ENCODE measurements around the gene KBTBD7.
A peak's percentile ranks its signal among the peaks of the same experiment; 100 is the strongest.

The KBTBD7 gene

DNA sequence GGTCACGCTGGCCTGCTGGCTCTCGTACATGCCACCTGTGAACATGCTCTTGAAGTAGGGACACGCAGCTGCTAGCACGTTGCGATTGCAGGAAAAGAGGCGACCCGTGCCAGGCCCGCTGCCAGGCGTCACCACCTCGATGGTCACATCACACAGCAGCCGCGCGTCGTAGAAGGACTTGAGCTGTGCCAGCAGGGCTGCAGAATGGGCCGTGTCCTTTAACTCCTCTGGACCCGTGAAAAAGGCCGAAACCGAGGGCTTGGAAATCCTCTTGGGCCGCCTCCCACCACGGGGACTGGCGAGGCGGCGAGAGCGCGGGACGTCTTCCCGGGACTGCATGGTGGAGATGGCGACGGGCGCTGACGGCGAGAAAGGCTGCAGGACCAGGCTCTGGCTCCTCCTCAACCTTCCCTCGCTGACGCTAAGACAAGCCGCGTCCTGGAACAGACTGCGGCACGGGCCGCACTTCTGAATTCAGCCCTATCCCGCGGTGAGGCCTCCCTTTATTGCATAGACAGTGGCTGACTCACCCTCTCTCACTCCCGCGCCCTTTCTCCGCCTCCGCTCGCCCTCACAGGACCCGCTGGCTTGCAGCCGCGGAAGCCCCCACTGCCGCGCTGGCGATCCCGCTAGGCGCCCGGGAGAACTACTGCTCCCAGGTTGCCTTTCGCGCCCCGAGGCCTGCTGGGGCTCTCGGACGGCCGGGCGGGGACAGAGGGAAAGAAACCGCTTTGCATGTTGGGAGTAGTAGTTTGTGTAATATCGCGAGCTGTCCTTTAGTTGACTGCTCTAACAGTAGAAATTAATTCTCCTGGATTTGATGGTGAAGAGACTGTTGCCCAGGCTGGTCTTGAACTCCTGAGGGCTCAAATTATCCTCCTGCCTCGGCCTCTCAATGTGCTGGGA is at the start of gene KBTBD7:
TSS of gene KBTBD7 (minus strand) at position 651 of the 906 bp plus-strand sequence. CDS start at position 339, 312 bp downstream.
- TF ChIP-seq JUND (IDR thresholded peaks at IDR 0.05; ENCODE audit: low read depth) = no peak
- in situ Hi-C loops (cut with HindIII; ENCODE audit: low pct_unique_long_range_greater_than_20kb, low sequenced_read_pairs) = no loop called here
- peak; percentile 50 to 91 for DNase-seq (ENCODE audit: low read depth in 1 of 2, low spot score in 1 of 2)

- no peak for TF ChIP-seq JUND (IDR thresholded peaks at IDR 0.05; ENCODE audit: low read depth)
- in situ Hi-C loops (cut with HindIII; ENCODE audit: low pct_unique_long_range_greater_than_20kb, low sequenced_read_pairs) = no loop called here
Measured at GRCh38 chr13:41241626-41242025, 47.3 kb upstream of the KBTBD7 start.

GRCh38 chr13:41236369-41236768 is 42.0 kb upstream of the KBTBD7 start:
- in situ Hi-C loops (cut with HindIII; ENCODE audit: low pct_unique_long_range_greater_than_20kb, low sequenced_read_pairs) = no loop called here
- TF ChIP-seq JUND (IDR thresholded peaks at IDR 0.05; ENCODE audit: low read depth) = no peak

More at GRCh38 chr13:41241626-41242025, 47.3 kb upstream of the KBTBD7 start:
- no peak for DNase-seq (ENCODE audit: low read depth in 1 of 2, low spot score in 1 of 2)

DNA sequence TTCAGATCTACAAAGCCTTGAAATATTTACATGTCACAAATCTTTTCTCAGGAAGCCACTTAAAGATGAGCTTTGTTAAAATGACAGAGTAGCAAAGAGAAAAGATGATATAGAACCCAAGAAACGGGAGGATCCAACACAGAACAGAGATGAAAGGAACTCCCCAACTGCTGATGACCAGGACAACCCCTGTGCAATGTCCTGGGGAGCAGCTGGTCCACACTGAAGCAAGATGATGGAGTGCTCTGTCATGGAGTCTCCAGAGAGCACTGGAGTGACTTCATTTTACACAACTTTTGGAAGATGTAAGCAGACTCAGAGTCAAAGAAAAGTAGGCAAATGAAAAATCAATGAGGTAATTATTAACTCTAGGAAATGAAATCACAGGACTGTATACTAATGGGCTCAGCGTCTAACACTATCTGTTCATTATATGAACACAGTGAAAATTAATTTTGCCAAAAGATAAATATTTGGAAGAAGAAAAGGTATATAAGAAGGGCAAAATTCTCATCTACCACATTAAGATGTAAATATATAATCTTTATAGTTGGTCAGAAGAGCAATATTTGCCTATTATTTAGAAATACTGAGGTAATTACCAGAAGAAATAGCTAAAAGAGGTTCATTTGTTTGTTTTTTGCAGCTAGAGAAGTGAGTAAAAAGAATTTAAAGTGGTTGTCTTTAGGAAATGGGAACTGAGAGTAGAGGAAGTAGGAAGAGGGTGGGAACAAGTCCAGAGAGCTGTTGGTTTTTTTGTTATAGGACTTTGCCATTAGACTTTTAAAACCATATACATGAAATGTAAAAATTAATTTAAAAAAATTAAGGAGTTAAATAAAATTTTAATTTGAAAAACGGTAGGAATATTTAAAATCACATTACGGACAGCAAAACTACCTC is 38.5 kb upstream of the KBTBD7 start:
- DNase-seq (ENCODE audit: low read depth in 1 of 2, low spot score in 1 of 2) = no peak
- TF ChIP-seq JUND (IDR thresholded peaks at IDR 0.05; ENCODE audit: low read depth) = no peak
- in situ Hi-C loops (cut with HindIII; ENCODE audit: low pct_unique_long_range_greater_than_20kb, low sequenced_read_pairs) = no loop called here

More at GRCh38 chr13:41236369-41236768, 42.0 kb upstream of the KBTBD7 start:
- no peak for DNase-seq (ENCODE audit: low read depth in 1 of 2, low spot score in 1 of 2)

DNA sequence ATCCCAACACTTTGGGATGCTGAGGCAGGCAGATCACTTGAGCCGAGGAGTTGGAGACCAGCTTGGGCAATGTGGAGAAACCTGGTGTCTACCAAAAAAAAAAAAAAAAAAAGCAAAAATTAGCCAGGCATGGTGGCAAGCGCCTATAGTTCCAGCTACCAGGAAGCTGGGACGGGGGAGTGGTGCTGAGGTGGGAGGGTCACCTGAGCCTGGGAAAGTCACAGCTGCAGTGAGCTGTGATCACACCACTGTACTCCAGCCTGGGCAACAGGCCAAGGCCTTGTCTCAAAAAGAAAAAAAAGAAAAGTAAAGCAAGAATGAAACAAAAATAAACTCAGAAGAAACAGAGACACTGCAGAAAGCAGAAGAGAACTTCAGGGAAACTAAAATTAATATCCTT is 37.4 kb upstream of the KBTBD7 start:
- DNase-seq (ENCODE audit: low read depth in 1 of 2, low spot score in 1 of 2) = no peak
- no peak for TF ChIP-seq JUND (IDR thresholded peaks at IDR 0.05; ENCODE audit: low read depth)
- in situ Hi-C loops (cut with HindIII; ENCODE audit: low pct_unique_long_range_greater_than_20kb, low sequenced_read_pairs) = no loop called here

DNA sequence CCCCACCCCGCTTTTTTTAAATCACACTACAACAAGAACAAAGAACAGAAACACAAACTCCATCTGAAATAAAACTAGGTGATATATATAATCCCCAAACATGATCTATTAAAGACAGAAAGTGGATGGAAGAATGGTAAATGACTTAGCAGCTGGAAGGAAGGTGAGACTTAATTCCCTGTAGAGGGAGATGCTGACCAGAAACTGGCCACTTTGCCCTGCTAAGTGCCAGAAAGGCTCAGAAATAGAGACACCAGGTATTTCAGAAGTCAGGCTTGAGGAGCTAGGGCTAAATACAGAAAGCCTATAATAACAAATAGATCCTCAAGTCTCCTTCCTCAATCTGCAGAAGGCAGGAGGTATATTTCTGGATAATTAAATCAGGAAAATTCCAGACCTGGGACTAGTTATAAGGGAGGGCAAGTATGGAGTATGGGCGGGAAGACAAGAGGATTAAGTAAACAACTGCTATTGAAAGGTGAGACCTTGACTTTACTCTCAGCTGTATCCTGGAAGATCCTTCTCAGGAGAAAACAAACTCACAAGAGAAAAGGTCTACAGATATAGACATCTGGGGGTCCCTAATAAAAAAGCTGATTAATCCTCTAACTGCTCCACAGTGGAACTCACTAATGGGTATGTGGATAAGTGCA is 36.8 kb upstream of the KBTBD7 start:
- DNase-seq (ENCODE audit: low read depth in 1 of 2, low spot score in 1 of 2) = no peak
- in situ Hi-C loops (cut with HindIII; ENCODE audit: low pct_unique_long_range_greater_than_20kb, low sequenced_read_pairs) = no loop called here
- no peak for TF ChIP-seq JUND (IDR thresholded peaks at IDR 0.05; ENCODE audit: low read depth)

DNA sequence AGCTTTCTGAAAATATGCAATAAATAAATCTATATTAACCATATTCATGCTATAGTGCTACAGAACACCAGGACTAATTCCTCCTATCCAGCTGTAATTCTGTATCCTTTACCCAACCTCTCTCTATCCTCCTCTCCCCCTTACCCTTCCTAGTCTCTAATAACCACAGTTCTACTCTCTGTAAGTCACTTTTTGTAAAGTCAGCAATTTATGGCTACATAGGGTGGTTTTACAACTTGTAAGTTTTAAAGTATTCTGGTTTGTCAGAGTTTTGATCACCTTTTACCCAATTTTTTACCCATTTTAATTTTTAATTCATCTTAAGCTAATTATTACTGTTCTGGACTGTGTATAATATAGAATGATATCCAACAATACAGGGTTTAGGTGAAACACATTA is 35.0 kb upstream of the KBTBD7 start:
- TF ChIP-seq JUND (IDR thresholded peaks at IDR 0.05; ENCODE audit: low read depth) = no peak
- in situ Hi-C loops (cut with HindIII; ENCODE audit: low pct_unique_long_range_greater_than_20kb, low sequenced_read_pairs) = no loop called here
- DNase-seq (ENCODE audit: low read depth in 1 of 2, low spot score in 1 of 2) = no peak

DNA sequence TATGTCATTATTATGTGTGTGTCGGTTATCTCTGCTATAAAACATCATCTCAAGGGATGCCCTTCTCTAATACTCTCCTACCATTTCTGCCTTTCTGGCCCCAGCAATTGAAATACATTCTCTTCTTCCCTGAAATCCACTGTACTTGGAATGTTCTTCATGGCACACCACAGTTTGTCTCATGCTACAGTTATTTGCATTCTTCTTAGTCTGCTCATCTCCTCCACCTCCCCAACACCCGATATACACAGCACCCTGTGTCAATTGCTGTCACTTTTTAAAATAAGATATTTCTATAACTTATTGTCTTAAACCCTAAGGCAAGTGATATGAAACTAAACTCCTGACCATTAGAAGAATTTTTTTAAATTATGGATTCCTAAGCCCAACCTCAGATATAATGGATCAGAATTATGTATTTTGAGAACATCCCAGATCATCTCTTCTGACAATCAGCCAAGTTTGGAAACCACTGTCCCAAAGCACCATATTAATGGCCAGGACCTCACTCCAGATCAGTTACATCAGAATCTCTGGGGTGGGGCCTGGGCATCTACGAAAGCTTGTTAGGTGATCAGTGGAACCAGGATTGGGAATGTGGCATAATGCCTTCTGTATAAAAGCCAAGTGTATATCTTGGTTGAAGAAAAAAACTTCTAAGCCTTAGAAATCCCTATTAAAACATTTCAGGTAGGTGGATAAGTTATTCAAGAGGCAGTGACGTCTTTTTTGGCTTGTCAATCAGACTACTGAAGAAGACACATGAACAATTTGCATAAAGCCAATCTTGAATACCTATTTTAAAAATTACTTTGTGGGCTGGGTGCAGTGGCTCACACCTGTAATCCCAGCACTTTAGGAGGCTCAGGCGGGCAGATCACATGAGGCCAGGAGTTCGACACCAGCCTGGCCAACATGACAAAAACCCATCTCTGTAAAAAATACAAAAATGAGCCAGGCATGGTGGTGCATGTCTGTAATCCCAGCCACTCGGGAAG is 30.0 kb upstream of the KBTBD7 start:
- in situ Hi-C loops (cut with HindIII; ENCODE audit: low pct_unique_long_range_greater_than_20kb, low sequenced_read_pairs) = no loop called here
- DNase-seq (ENCODE audit: low read depth in 1 of 2, low spot score in 1 of 2) = no peak
- TF ChIP-seq JUND (IDR thresholded peaks at IDR 0.05; ENCODE audit: low read depth) = no peak

- TF ChIP-seq JUND (IDR thresholded peaks at IDR 0.05; ENCODE audit: low read depth) = no peak
- in situ Hi-C loops (cut with HindIII; ENCODE audit: low pct_unique_long_range_greater_than_20kb, low sequenced_read_pairs) = no loop called here
- peak; percentile 18 to 65 for DNase-seq (ENCODE audit: low read depth in 1 of 2, low spot score in 1 of 2)
Measured at GRCh38 chr13:41222259-41222852, 28.0 kb upstream of the KBTBD7 start.

DNA sequence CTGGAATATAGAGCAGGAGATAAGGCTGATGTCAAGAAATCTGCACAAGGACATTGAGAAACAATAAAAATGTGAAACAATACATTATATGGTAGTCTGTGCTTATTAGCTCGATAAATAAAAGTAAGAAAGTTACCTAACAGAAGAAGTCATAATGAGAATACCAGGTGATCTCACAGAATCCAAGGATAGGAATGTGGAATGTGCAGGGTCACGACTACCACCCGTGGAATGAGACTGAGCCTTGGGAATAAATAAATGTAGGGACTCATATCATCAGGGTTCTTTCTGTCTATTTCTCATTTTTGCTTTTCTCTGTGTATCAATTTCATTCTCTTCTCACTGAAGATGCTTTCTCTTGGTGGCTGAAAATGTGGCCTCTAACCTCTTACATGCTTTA is 26.0 kb upstream of the KBTBD7 start:
- no peak for TF ChIP-seq JUND (IDR thresholded peaks at IDR 0.05; ENCODE audit: low read depth)
- DNase-seq (ENCODE audit: low read depth in 1 of 2, low spot score in 1 of 2) = no peak
- in situ Hi-C loops (cut with HindIII; ENCODE audit: low pct_unique_long_range_greater_than_20kb, low sequenced_read_pairs) = no loop called here

DNA sequence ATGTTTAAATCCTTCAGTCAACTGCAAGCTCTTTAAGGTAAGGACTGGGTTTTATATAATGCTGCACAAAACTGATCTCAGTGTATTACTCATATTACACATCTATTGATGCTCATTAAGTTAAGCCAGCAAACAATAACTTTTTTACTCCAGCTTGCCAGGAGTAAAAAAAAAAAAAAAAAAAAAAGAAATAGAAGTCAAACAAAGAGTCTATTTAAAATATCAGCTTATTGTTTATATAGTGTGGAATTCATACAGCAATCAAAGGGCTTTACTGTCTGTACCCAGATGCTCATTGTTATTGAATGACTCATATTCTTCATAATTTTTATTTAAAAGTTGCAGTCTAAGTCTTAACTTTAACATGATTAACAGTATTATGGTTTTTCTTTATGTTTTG is 21.8 kb upstream of the KBTBD7 start:
- no peak for TF ChIP-seq JUND (IDR thresholded peaks at IDR 0.05; ENCODE audit: low read depth)
- in situ Hi-C loops (cut with HindIII; ENCODE audit: low pct_unique_long_range_greater_than_20kb, low sequenced_read_pairs) = no loop called here
- DNase-seq (ENCODE audit: low read depth in 1 of 2, low spot score in 1 of 2) = no peak
